Neural progenitor cell (in vitro differentiated cells): ENCODE data around the gene PTPRG. TPM values are rescaled to one million over a fixed set of nuclear protein-coding genes. Genes with fewer than 3 reads are reported as not detected.

Experiments
- DNase-seq: peaks from one replicate; pipeline ENCODE4 v3.0.0-alpha.2; 2016; ENCODE audit warnings: low spot score
- H2AFZ ChIP-seq: fragments of 200-600 bp; sonication (generic); replicated peaks from 2 replicates; pipeline ENCODE4 v1.6.1; 2016; ENCODE audit warnings: antibody characterized with exemption
- H3F3A ChIP-seq: fragments of 200-600 bp; sonication (generic); 2 replicates; pipeline ENCODE4 v1.6.1; 2016; ENCODE audit warnings: antibody characterized with exemption, low read depth
- H3K27ac ChIP-seq: fragments of 200-600 bp; sonication (generic); 2 replicates; pipeline ENCODE4 v1.5.1; 2016; ENCODE audit warnings: mild to moderate bottlenecking
- H3K27me3 ChIP-seq: fragments of 200-600 bp; sonication (generic); 2 replicates; pipeline ENCODE4 v1.6.1; 2016; ENCODE audit warnings: mild to moderate bottlenecking, moderate library complexity
- H3K36me3 ChIP-seq: fragments of 200-600 bp; sonication (generic); 2 replicates; pipeline ENCODE4 v1.5.1; 2016
- H3K4me1 ChIP-seq: fragments of 200-600 bp; sonication (generic); 2 replicates; pipeline ENCODE4 v1.6.1; 2016; ENCODE audit warnings: mixed run types
- H3K4me2 ChIP-seq: fragments of 200-600 bp; sonication (generic); 2 replicates; pipeline ENCODE4 v1.6.1; 2016
- H3K4me3 ChIP-seq: fragments of 200-600 bp; sonication (generic); 2 replicates; pipeline ENCODE4 v1.5.1; 2016
- H3K79me2 ChIP-seq: fragments of 200-600 bp; sonication (generic); 2 replicates; pipeline ENCODE4 v1.6.1; 2016; ENCODE audit warnings: low read depth
- H3K9ac ChIP-seq: fragments of 200-600 bp; sonication (generic); 2 replicates; pipeline ENCODE4 v1.6.1; 2016
- H3K9me3 ChIP-seq: fragments of 200-600 bp; sonication (generic); 2 replicates; pipeline ENCODE4 v1.5.1; 2016; ENCODE audit warnings: low read depth
- H4K20me1 ChIP-seq: fragments of 200-600 bp; sonication (generic); 2 replicates; pipeline ENCODE4 v1.6.1; 2016; ENCODE audit warnings: low read depth
- H3K27ac Mint-ChIP-seq: 3 replicates; pipeline ENCODE4 v1.8.0; 2021; ENCODE audit warnings: mixed read lengths
- H3K27me3 Mint-ChIP-seq: 2 replicates; pipeline ENCODE4 v1.8.0; 2022; ENCODE audit warnings: low read depth, mild to moderate bottlenecking, inconsistent platforms, moderate library complexity, mixed read lengths; ENCODE audit not compliant: insufficient read depth
- H3K36me3 Mint-ChIP-seq: 3 replicates; pipeline ENCODE4 v1.8.0; 2021; ENCODE audit warnings: mixed read lengths
- H3K4me1 Mint-ChIP-seq: 3 replicates; pipeline ENCODE4 v1.8.0; 2021; ENCODE audit warnings: mixed read lengths
- H3K4me3 Mint-ChIP-seq: 3 replicates; pipeline ENCODE4 v1.8.0; 2021; ENCODE audit warnings: mild to moderate bottlenecking, moderate library complexity, mixed read lengths
- H3K9me3 Mint-ChIP-seq: 3 replicates; pipeline ENCODE4 v1.8.0; 2020; ENCODE audit warnings: mixed read lengths
- EZH2 ChIP-seq: fragments of 200-600 bp; sonication (generic); IDR thresholded peaks from 2 replicates; pipeline ENCODE4 v1.6.1; 2017; ENCODE audit warnings: antibody characterized with exemption, mild to moderate bottlenecking, moderate library complexity
- EZH2phosphoT487 ChIP-seq: fragments of 200-600 bp; sonication (generic); IDR thresholded peaks from 2 replicates; pipeline ENCODE4 v1.6.1; 2017; ENCODE audit warnings: antibody characterized with exemption
- total RNA-seq: library from RNA; depleted of rRNA; stranded (reverse); fragments of >200 nt; gene quantifications from 2 replicates; pipeline ENCODE4 v1.2.3, GENCODE V29; 2015; ENCODE audit warnings: low replicate concordance
- TF ChIP-seq, protein P1 (sequence below): fragments of 200-600 bp; sonication (generic); IDR thresholded peaks from 2 replicates; pipeline ENCODE4 v1.5.1; 2017; ENCODE audit warnings: antibody characterized with exemption, mild to moderate bottlenecking

PTPRG gene
- total RNA-seq, 1 donor from 2014 or later = 65.3 TPM

DNA sequence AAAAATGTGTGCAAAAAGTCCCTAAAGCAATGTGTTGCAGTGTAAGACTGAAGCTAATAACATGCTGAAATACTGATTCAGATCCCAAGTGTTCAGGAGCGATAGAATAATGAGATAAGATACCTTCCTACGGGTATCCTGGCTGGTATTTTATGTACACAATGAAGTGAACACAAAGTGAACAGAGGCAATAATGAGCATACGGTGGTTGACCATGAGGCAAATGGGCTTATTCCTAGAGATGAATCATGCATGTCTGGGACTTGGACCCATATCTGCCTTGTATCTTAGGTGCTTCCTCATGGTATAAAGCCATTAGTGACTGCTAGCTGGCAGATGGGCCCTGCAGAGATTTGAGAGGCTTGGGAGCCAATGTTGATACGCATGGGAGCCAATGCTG, 21.5 kb downstream of the PTPRG start:
- Mint-ChIP-seq H3K4me1 (peaks cover 8% of the 10 kb centered on the region), H3K27me3 (peaks cover 15% of the 10 kb centered on the region), H3K27ac (no peak overlapping the region), H3K4me3 (no peak overlapping the region), H3K9me3 (no peaks in the 10 kb centered on the region), H3K36me3 (peaks cover 14% of the 10 kb centered on the region)
- Histone ChIP-seq H3K9ac (no peak overlapping the region), H4K20me1 (peaks cover 97% of the 10 kb centered on the region), H3K27me3 (no peaks in the 10 kb centered on the region), H3K4me3 (no peak overlapping the region), H3K27ac (no peak overlapping the region), H3K4me2 (no peak overlapping the region), H2AFZ (no peak overlapping the region), H3F3A (peaks cover 8% of the 10 kb centered on the region), H3K79me2 (peaks cover 100% of the 10 kb centered on the region), H3K9me3 (no peaks in the 10 kb centered on the region), H3K36me3 (no peaks in the 10 kb centered on the region), H3K4me1 (peaks cover 31% of the 10 kb centered on the region)
- TF ChIP-seq EZH2 (no peak), EZH2phosphoT487 (no peak)
- TF ChIP-seq, protein P1, sequence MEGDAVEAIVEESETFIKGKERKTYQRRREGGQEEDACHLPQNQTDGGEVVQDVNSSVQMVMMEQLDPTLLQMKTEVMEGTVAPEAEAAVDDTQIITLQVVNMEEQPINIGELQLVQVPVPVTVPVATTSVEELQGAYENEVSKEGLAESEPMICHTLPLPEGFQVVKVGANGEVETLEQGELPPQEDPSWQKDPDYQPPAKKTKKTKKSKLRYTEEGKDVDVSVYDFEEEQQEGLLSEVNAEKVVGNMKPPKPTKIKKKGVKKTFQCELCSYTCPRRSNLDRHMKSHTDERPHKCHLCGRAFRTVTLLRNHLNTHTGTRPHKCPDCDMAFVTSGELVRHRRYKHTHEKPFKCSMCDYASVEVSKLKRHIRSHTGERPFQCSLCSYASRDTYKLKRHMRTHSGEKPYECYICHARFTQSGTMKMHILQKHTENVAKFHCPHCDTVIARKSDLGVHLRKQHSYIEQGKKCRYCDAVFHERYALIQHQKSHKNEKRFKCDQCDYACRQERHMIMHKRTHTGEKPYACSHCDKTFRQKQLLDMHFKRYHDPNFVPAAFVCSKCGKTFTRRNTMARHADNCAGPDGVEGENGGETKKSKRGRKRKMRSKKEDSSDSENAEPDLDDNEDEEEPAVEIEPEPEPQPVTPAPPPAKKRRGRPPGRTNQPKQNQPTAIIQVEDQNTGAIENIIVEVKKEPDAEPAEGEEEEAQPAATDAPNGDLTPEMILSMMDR = no peak
- no peak for DNase-seq

DNA sequence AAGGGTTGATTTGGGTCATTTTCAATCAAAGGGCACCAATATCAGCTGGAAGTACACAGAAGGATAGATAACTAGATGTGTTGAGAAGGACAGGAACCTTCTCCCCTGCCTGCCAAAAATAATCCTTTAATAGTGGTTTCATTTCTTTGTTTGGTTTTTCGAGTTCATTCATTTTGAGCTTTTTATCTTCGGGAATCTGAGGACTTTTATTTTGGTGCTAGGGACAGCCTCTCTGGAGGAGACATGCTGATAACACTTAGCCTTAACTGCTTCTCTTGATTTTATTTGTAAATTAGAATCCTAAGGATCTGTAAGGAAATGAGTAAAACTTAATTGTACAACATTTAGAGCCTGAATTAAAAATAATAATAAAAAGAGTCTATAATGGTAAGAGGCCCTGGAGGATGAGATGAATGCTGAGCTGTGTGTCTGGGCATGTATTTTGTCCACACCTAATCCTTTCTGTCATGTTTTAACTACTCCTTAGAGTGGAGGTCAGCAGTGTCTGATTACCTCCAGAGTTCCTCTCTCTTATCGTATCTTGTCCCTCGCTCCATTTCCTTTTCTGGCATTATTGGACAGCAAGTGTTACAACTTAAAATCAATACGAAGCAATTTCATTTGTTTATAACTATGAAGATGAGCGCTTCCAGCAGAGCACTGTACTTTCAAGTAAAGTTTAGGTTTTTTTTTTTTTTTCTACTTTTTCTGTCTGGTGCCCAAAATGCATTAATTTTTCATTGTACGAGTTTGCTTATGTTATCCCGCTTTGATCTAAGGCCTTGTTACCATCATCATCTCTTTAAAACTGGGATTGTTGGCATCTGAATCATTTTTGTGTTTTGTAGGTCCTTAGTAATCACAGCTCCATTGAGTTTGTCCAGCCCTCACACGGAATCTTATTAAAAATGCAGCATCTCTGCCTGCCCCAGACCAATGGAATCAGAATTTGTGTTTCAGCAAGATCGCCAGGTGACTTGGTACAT, 22.8 kb downstream of the PTPRG start:
- H3K4me2 ChIP-seq = no peak overlapping the region
- no peak overlapping the region for H3K9ac ChIP-seq
- Mint-ChIP-seq H3K27ac (no peak overlapping the region), H3K36me3 (peaks cover 13% of the 10 kb centered on the region), H3K9me3 (no peaks in the 10 kb centered on the region), H3K27me3 (peaks cover 15% of the 10 kb centered on the region), H3K4me1 (peaks cover 8% of the 10 kb centered on the region), H3K4me3 (no peak overlapping the region)
- H3K79me2 ChIP-seq = peaks cover 100% of the 10 kb centered on the region
- no peak overlapping the region for H3K4me3 ChIP-seq
- H2AFZ ChIP-seq = no peak overlapping the region
- no peaks in the 10 kb centered on the region for H3K27me3 ChIP-seq
- peaks cover 85% of the 10 kb centered on the region for H4K20me1 ChIP-seq
- H3K27ac ChIP-seq = no peak overlapping the region
- no peaks in the 10 kb centered on the region for H3K9me3 ChIP-seq
- H3K4me1 ChIP-seq = peaks cover 18% of the 10 kb centered on the region
- H3F3A ChIP-seq = peaks cover 8% of the 10 kb centered on the region
- no peak for DNase-seq
- TF ChIP-seq EZH2 (no peak), EZH2phosphoT487 (no peak)
- TF ChIP-seq, protein P1 = no peak
- no peaks in the 10 kb centered on the region for H3K36me3 ChIP-seq

- H3K9me3 ChIP-seq = no peaks in the 10 kb centered on the region
- H3K4me2 ChIP-seq = no peak overlapping the region
- no peak overlapping the region for H3K9ac ChIP-seq
- H3K36me3 ChIP-seq = no peaks in the 10 kb centered on the region
- H3F3A ChIP-seq = peaks cover 11% of the 10 kb centered on the region
- H3K4me1 Mint-ChIP-seq = peaks cover 13% of the 10 kb centered on the region
- no peak overlapping the region for H3K4me3 ChIP-seq
- peaks cover 64% of the 10 kb centered on the region for H4K20me1 ChIP-seq
- H3K4me3 Mint-ChIP-seq = no peak overlapping the region
- no peak overlapping the region for H2AFZ ChIP-seq
- peaks cover 5% of the 10 kb centered on the region for H3K36me3 Mint-ChIP-seq
- H3K79me2 ChIP-seq = peaks cover 100% of the 10 kb centered on the region
- H3K9me3 Mint-ChIP-seq = no peaks in the 10 kb centered on the region
- TF ChIP-seq EZH2 = no peak
- no peak for TF ChIP-seq EZH2phosphoT487
- TF ChIP-seq, protein P1 = no peak
- DNase-seq = no peak
- peaks cover 12% of the 10 kb centered on the region for H3K27me3 Mint-ChIP-seq
- H3K27me3 ChIP-seq = no peaks in the 10 kb centered on the region
- no peak overlapping the region for H3K27ac ChIP-seq
- no peak overlapping the region for H3K27ac Mint-ChIP-seq
- peaks cover 19% of the 10 kb centered on the region for H3K4me1 ChIP-seq
Observed at GRCh38 chr3:61589856-61590255, 28.5 kb downstream of the PTPRG start.
